Activated CD8-positive, alpha-beta memory T cell treated with anti-CD3 and anti-CD28 coated beads, Interleukin-2, amount 50 U/mL, for 48 hours (primary cell): ENCODE results near the gene HIKESHI.
"Not testable (repeated sequence)": the region's sequence is repeated elsewhere in the genome, so short reads cannot be mapped to it uniquely, and the experiment has no call there.

Source experiments
- DNase-seq: peaks from one replicate; pipeline ENCODE4 v3.0.0-alpha.2; 2020

The HIKESHI gene

DNA sequence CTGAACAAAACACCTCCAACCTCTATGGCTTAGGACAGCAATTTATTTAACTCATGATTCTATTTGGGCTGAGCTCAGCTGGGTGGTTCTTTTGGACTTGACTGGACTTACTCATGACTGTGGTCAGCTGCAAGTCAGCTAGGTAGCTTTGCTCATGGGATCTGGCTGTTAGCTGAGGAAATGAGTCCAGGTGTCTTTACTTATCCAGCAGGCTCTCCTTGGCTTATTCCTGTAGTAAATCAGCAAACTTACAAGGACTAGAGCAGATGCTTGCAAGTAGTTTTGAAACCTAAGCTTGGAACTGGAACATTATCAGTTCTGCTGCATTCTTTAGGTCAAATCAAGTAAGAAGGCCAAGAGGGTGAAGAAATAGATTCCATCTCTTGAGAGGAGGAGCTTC is 8.0 kb upstream of the HIKESHI start:
- DNase-seq, result no peak

DNA sequence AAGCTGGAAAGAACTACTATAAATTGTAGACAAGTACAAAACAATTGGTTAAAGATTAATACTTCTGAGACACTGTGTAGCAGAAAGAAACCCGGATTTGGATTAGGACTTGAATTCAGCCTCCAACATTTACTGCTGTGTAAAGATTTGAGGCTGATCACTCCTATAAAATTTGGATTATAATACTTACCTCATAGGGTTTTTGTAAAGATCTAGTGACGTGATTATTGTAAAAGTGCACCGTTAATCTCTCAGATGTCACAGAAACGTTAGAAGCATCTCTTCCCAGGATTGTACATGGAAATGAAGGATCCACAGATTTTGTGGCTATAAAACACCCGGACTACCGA is 323 bp upstream of the HIKESHI start:
- DNase-seq, result no peak

GRCh38 chr11:86303257-86303656 is 1.2 kb downstream of the HIKESHI start:
- no peak for DNase-seq

GRCh38 chr11:86308710-86309109 is 6.7 kb downstream of the HIKESHI start:
- not testable (repeated sequence) for DNase-seq

GRCh38 chr11:86313793-86314192 is 11.8 kb downstream of the HIKESHI start:
- DNase-seq, result no peak

GRCh38 chr11:86314636-86315035 is 12.6 kb downstream of the HIKESHI start:
- no peak for DNase-seq

- DNase-seq, result no peak
Observed at GRCh38 chr11:86335131-86335767, 33.2 kb downstream of the HIKESHI start.

GRCh38 chr11:86337227-86337626 is 35.2 kb downstream of the HIKESHI start:
- DNase-seq, result no peak

- no peak for DNase-seq
Observed at GRCh38 chr11:86341382-86341781, 39.3 kb downstream of the HIKESHI start.

- DNase-seq, result no peak
Observed at GRCh38 chr11:86346513-86346912, 44.5 kb downstream of the HIKESHI start.

GRCh38 chr11:86355256-86355655 is 53.2 kb downstream of the HIKESHI start:
- no peak for DNase-seq

- not testable (repeated sequence) for DNase-seq
Observed at GRCh38 chr11:86357412-86357811, 55.4 kb downstream of the HIKESHI start.

DNA sequence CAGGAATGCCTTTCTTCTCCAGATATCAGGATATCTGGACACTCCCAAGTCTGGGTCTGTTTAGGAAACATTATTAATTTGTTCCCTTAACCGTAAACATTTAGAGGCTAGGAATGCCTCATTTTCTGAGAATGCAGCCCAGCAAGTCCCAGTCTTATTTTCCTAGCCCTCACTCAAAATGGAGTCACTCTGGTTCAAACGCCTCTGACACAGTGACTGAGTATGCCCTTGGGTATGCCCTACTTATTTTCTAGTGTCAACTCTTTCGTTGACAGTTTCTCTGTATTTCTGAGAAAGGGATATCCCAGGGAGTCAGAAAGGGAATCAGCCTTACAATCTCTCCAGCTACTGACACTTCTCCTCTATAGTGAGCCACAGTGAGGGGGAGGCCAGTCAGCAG is 56.7 kb downstream of the HIKESHI start:
- DNase-seq, result no peak

GRCh38 chr11:86360775-86361395 is 58.8 kb downstream of the HIKESHI start:
- DNase-seq, result no peak

GRCh38 chr11:86363424-86363823 is 61.4 kb downstream of the HIKESHI start:
- DNase-seq, result no peak

- DNase-seq, result no peak
Observed at GRCh38 chr11:86365546-86365945, 63.5 kb downstream of the HIKESHI start.

GRCh38 chr11:86369668-86370067 is 67.6 kb downstream of the HIKESHI start:
- DNase-seq, result no peak

DNA sequence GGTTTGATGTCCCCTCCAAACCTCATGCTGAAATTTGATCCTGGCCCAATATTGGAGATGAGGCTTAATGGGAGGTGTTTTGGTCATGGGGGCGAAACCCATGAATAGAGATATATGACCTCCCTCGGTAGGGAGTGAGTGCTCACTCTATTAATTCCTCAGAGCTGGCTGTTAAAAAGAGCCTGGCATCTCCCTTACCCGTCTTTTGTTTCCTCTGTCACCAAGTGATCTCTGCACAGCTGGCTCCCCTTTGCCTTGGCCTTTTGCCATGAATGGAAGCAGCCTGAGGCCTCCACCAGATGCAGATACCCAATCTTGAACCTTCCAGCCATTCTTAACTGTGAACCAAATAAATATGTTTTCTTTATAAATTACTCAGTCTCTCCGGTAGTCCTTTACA is 68.1 kb downstream of the HIKESHI start:
- no peak for DNase-seq

- no peak for DNase-seq
Observed at GRCh38 chr11:86370922-86371594, 69.0 kb downstream of the HIKESHI start.

GRCh38 chr11:86372041-86372440 is 70.0 kb downstream of the HIKESHI start:
- no peak for DNase-seq

- DNase-seq, result no peak
Observed at GRCh38 chr11:86372586-86372985, 70.5 kb downstream of the HIKESHI start.

GRCh38 chr11:86374069-86374468 is 72.0 kb downstream of the HIKESHI start:
- DNase-seq, result no peak

DNA sequence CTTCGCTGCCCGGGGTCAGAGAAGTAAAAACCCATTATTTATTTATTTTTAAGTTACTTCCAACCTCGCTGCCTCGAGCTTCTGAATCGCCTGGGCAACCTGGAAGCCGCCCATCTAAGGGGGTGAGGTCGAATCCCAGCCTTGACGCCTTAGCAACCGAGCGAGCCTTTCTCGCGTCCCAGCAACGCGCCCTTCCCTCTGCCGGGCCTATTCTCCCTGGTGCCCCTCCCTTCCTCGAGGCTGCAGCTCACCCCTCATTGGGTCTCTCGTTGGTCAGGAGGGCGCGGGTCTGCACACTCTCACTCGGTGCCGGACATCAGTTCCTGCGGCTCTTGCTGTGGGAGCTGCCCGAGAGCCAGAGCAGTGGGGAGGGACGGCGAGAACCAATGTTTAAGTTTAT is 72.5 kb downstream of the HIKESHI start, which contains the start of gene CCDC81:
CCDC81 (plus strand) TSS at position 302 of the 400 bp plus-strand sequence. CDS start 277 bp downstream, outside the sequence.
- DNase-seq, result no peak

DNA sequence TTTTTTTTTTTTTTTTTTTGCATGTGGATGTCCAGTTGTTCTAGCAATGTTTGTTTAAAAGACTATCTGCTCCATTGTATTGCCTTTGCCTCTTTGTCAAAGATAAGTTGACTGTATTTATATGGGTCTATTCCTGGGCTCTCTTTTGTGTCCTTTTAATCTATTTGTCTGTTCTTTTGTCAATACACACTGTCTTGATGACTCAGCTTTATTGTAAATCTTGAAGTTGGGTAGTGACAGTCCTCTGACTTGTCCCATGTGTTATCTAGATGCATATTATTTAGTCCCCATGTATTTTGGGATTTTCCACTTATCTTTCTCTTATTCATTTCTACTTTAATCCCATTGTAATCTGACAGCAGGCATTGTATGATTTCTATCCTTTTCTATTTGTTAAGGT is 75.9 kb downstream of the HIKESHI start:
- DNase-seq, result no peak
